HepG2 (cell line): ENCODE results near the gene CDK14. TPM values are rescaled to one million over a fixed set of nuclear protein-coding genes. Genes with fewer than 3 reads are reported as not detected.

Source experiments
- ATAC-seq: fragments of 200-7000 bp; cut with Tn5 transposase; 3 replicates; pipeline ENCODE4 v1.9.1; 2020; ENCODE audit warnings: mild to moderate bottlenecking, moderate library complexity
- BruUV-seq: library from RNA; stranded (reverse); fragments of 400-500 nt; replicated peaks from 2 replicates; lab custom pipeline; 2021; lab: Mats Ljungman, UMichigan
- CTCF ChIA-PET: fragments of 300-600 bp; formaldehyde crosslinking; extraction: SDS; loops from one replicate; lab custom pipeline; 2021; ENCODE audit warnings: low total read pairs, inconsistent platforms, low intra/inter-chr PET ratio; lab: Yijun Ruan, JAX
- POLR2A ChIA-PET: fragments of 350-600 bp; sonication (Branson Sonifier 250); formaldehyde crosslinking; loops from one replicate; lab custom pipeline; 2020; ENCODE audit warnings: antibody characterized with exemption, inconsistent platforms; lab: Yijun Ruan, JAX
- DNase-seq: peaks from one replicate; pipeline ENCODE4 v3.0.0-alpha.2; 2015; ENCODE audit warnings: low spot score
- FAIRE-seq: peaks from 3 replicates; lab custom pipeline; 2011; peaks lifted over from hg19 to GRCh38; lab: Jason Lieb, UNC
- H2AFZ ChIP-seq: one replicate; pipeline ENCODE4 v1.6.1; 2011; ENCODE audit warnings: low read length, inconsistent platforms
- H3K27ac ChIP-seq: fragments of 300-600 bp; 3 replicates; pipeline ENCODE4 v1.8.0; 2011; ENCODE audit warnings: mixed run types, mild to moderate bottlenecking, mixed read lengths, low read length, inconsistent platforms; ENCODE audit not compliant: insufficient read depth; ENCODE audit errors: extremely low read length
- H3K27me3 ChIP-seq, 2 experiments: fragments of 200-600 bp in 1 of 2; 2 replicates in 1 of 2; 3 replicates in 1 of 2; pipeline versions ENCODE4 v1.6.0 to v1.8.0; 2011; ENCODE audit warnings: low read length in 2 of 2, mild to moderate bottlenecking in 2 of 2, moderate library complexity in 2 of 2, inconsistent platforms in 1 of 2; ENCODE audit not compliant: insufficient read depth in 2 of 2, control insufficient read depth in 1 of 2
- H3K36me3 ChIP-seq, 2 experiments: fragments of 200-600 bp in 1 of 2; replicated peaks in 1 of 2; 2 replicates in 1 of 2; 3 replicates in 1 of 2; pipeline versions ENCODE4 v1.5.1 to v1.8.0; 2011; ENCODE audit warnings: low read length in 2 of 2, inconsistent platforms in 1 of 2; ENCODE audit not compliant: insufficient read depth in 2 of 2, control insufficient read depth in 1 of 2
- H3K4me1 ChIP-seq: 2 replicates; pipeline ENCODE4 v1.5.1; 2012; ENCODE audit warnings: low read length, inconsistent platforms; ENCODE audit not compliant: insufficient read depth
- H3K4me2 ChIP-seq: 2 replicates; pipeline ENCODE4 v1.6.0; 2011; ENCODE audit warnings: low read depth, low read length, inconsistent platforms
- H3K4me3 ChIP-seq, 3 experiments: fragments of 200-600 bp in 1 of 3; sonication (generic), shearing (Covaris generic) in 1 of 3; replicated peaks in 1 of 3; 2 replicates each; pipeline ENCODE4 v1.5.1; 2011 to 2016; ENCODE audit warnings: low read length in 3 of 3, inconsistent platforms in 2 of 3, low read depth in 2 of 3, mild to moderate bottlenecking in 2 of 3, control low read depth in 1 of 3, mixed read lengths in 1 of 3; ENCODE audit not compliant: insufficient read depth in 1 of 3
- H3K79me2 ChIP-seq: one replicate; pipeline ENCODE4 v1.6.1; 2011; ENCODE audit warnings: low read length, inconsistent platforms; ENCODE audit not compliant: insufficient read depth
- H3K9ac ChIP-seq: 2 replicates; pipeline ENCODE4 v1.6.0; 2011; ENCODE audit warnings: mild to moderate bottlenecking, low read depth, low read length, inconsistent platforms; ENCODE audit not compliant: insufficient read depth
- H3K9me3 ChIP-seq: 2 replicates; pipeline ENCODE4 v1.5.1; 2012; ENCODE audit warnings: mild to moderate bottlenecking, low read length
- H4K20me1 ChIP-seq: 2 replicates; pipeline ENCODE4 v1.6.0; 2011; ENCODE audit warnings: inconsistent platforms, mild to moderate bottlenecking, low read length, moderate library complexity; ENCODE audit not compliant: insufficient read depth
- CEBPG ChIP-seq: IDR thresholded peaks from 2 replicates; pipeline ENCODE4 v1.6.1; 2016
- HMGXB4 ChIP-seq, 2 experiments: sonication (generic) in 1 of 2; formaldehyde crosslinking in 1 of 2; IDR thresholded peaks; 2 replicates each; pipeline versions ENCODE4 v1.4.0 to v1.6.1; 2018 to 2020; ENCODE audit warnings: missing genetic modification reagents in 2 of 2, borderline replicate concordance in 1 of 2, low read depth in 1 of 2, mild to moderate bottlenecking in 1 of 2, missing biosample characterization in 1 of 2
- MAFF ChIP-seq: IDR thresholded peaks from 2 replicates; pipeline ENCODE4 v1.6.1; 2011; ENCODE audit warnings: low read depth, low read length, improper control_type of control experiment
- MAFK ChIP-seq, 2 experiments: IDR thresholded peaks in 1 of 2; conservative IDR thresholded peaks in 1 of 2; 2 replicates each; pipeline ENCODE4 v1.6.1; 2011; ENCODE audit warnings: improper control_type of control experiment in 2 of 2, low read length in 2 of 2
- MTF1 ChIP-seq: sonication (generic); formaldehyde crosslinking; IDR thresholded peaks from 2 replicates; pipeline ENCODE4 v1.5.0; 2020; ENCODE audit warnings: missing genetic modification reagents
- RXRB ChIP-seq: IDR thresholded peaks from 2 replicates; pipeline ENCODE4 v1.6.1; 2016; ENCODE audit warnings: borderline replicate concordance, missing genetic modification reagents, missing compliant biosample characterization
- ZNF530 ChIP-seq: sonication (generic); formaldehyde crosslinking; IDR thresholded peaks from 2 replicates; pipeline ENCODE4 v1.5.0; 2020; ENCODE audit warnings: low read depth, mild to moderate bottlenecking, missing genetic modification reagents
- ZNF780A ChIP-seq: sonication (generic); formaldehyde crosslinking; IDR thresholded peaks from 2 replicates; pipeline ENCODE4 v1.8.0; 2022; ENCODE audit warnings: mild to moderate bottlenecking, missing genetic modification reagents, moderate library complexity
- ZNF784 ChIP-seq: sonication (generic); formaldehyde crosslinking; IDR thresholded peaks from 2 replicates; pipeline ENCODE4 v1.5.1; 2020; ENCODE audit warnings: missing genetic modification reagents, mild to moderate bottlenecking, borderline replicate concordance
- WGBS: methylation state at CpG from one replicate; pipeline ENCODE4 v1.1.6; 2017; ENCODE audit warnings: low lambda C conversion rate; 5-methylcytosine and 5-hydroxymethylcytosine counted together
- in situ Hi-C: cut with HindIII; loops from 2 replicates; pipeline ENCODE4 v1.10.0; 2017; ENCODE audit warnings: low pct_unique_long_range_greater_than_20kb; ENCODE audit not compliant: extremely low pct_ligation_motif_present
- intact Hi-C: fragments of 100-400 bp; cut with micrococcal nuclease; formaldehyde crosslinking; loops from one replicate; pipeline ENCODE4 v1.10.0; 2022; ENCODE audit not compliant: unreplicated experiment
- polyA plus RNA-seq, 8 experiments: library from polyadenylated mRNA; depleted of rRNA in 3 of 8; stranded (reverse) in 7 of 8; unstranded in 1 of 8; fragments of >200 nt; fragmentation: Illumina TruSeq in 4 of 8; extraction: Trizol in 4 of 8; gene quantifications; 2 replicates each; pipeline versions ENCODE4 v1.2.1 to v1.2.3, GENCODE V29; 2011 to 2016; ENCODE audit warnings: low read depth in 4 of 8, missing spikeins in 1 of 8, mixed read lengths in 1 of 8; ENCODE audit not compliant: insufficient read depth in 1 of 8
- total RNA-seq, 5 experiments: library from RNA; depleted of rRNA; stranded (reverse); fragments of >200 nt; fragmentation: Illumina TruSeq; extraction: Trizol; gene quantifications; 2 replicates each; pipeline ENCODE4 v1.2.3, GENCODE V29; 2016; ENCODE audit warnings: low read depth in 1 of 5

CDK14 gene
- total and polyA plus RNA-seq, 2 of the 13 experiments (the other 11 are each of a cell fraction or from before 2014, with no cell fraction given), result 0.26 to 0.71 TPM

GRCh38 chr7:91157579-91158320, 561.6 kb downstream of the CDK14 start:
- Histone ChIP-seq H3K9ac (no peak overlapping the region), H3K36me3 (no peaks in the 10 kb centered on the region), H4K20me1 (no peaks in the 10 kb centered on the region), H3K79me2 (no peaks in the 10 kb centered on the region), H3K4me3 (no peak overlapping the region), H3K27ac (no peak overlapping the region), H3K9me3 (no peaks in the 10 kb centered on the region), H2AFZ (no peak overlapping the region), H3K4me2 (no peak overlapping the region), H3K4me1 (no peaks in the 10 kb centered on the region), H3K27me3 (no peaks in the 10 kb centered on the region)
- in situ Hi-C loops, result no loop called here
- CTCF ChIA-PET, result no interaction called here
- no peak for DNase-seq
- FAIRE-seq, result no peak
- TF ChIP-seq ZNF530 (CRISPR knock-in tag) (no peak), ZNF784 (CRISPR knock-in tag) (no peak), HMGXB4 (CRISPR knock-in tag; IDR thresholded peaks at IDR 0.05; ENCODE audit: borderline replicate concordance in 1 of 2, low read depth in 1 of 2) (no peak), CEBPG (CRISPR knock-in tag) (no peak), ZNF780A (CRISPR knock-in tag) (no peak), RXRB (CRISPR knock-in tag) (no peak), MTF1 (CRISPR knock-in tag) (no peak), MAFK (conservative IDR thresholded peaks at IDR 0.05 in 1 of 2, IDR thresholded peaks at IDR 0.05 in 1 of 2; ENCODE audit: low read length in 2 of 2) (peak; percentile 44 to 66), MAFF (peak; percentile 52)
- no TSS peak for BruUV-seq
- intact Hi-C loops, result no loop called here
- ATAC-seq, result no peak
- WGBS, result 52% methylated on average over 6 of the region's 6 CpGs
- POLR2A ChIA-PET, result no interaction called here
